Loucy (cell line): ENCODE results near the gene HSPBP1.

Source experiments
- CTCF ChIP-seq: fragments of 200-600 bp; sonication (generic); conservative IDR thresholded peaks from 2 replicates; pipeline ENCODE4 v1.5.1; 2014; ENCODE audit warnings: mild to moderate bottlenecking, antibody characterized with exemption, low read length
- EZH2phosphoT487 ChIP-seq: fragments of 200-600 bp; IDR thresholded peaks from 2 replicates; pipeline ENCODE4 v1.6.1; 2018; ENCODE audit warnings: antibody characterized with exemption, mild to moderate bottlenecking, moderate library complexity, borderline replicate concordance

- TF ChIP-seq CTCF (no peak), EZH2phosphoT487 (no peak)
Measured at GRCh38 chr19:55272142-55272541, 7.8 kb downstream of the HSPBP1 start.
